ENCODE results near the gene NXPE3. TPM values are rescaled to one million over a fixed set of nuclear protein-coding genes. Genes with fewer than 3 reads are reported as not detected.
A peak's percentile ranks its signal among the peaks of the same experiment; 100 is the strongest.

The NXPE3 gene
- total RNA-seq, 6 experiments from 2014 or later: 37.7 to 44.3 (median 41.0) TPM

GRCh38 chr3:101850246-101851051 lies 71.4 kb downstream of the NXPE3 start:
- Mint-ChIP-seq H3K27ac (peak overlapping the region; percentile 98), H3K36me3 (ENCODE audit: low read depth) (peaks cover 55% of the 10 kb centered on the region)
- DNase-seq: no peak

GRCh38 chr3:101851072-101851770 lies 72.2 kb downstream of the NXPE3 start:
- H3K4me1 Mint-ChIP-seq (ENCODE audit: low read depth): peaks cover 72% of the 10 kb centered on the region
- DNase-seq: no peak
- no peak for TF ChIP-seq CTCF (IDR thresholded peaks at IDR 0.05)
- peak overlapping the region; percentile 99 for H3K4me3 Mint-ChIP-seq
- H3K9me3 Mint-ChIP-seq: peaks cover 17% of the 10 kb centered on the region
- H3K36me3 Mint-ChIP-seq (ENCODE audit: low read depth): peaks cover 61% of the 10 kb centered on the region
- H3K27ac Mint-ChIP-seq: peak overlapping the region; percentile 98
- H3K27me3 Mint-ChIP-seq (ENCODE audit: insufficient read depth): peaks cover 41% of the 10 kb centered on the region

More at GRCh38 chr3:101850246-101851051, 71.4 kb downstream of the NXPE3 start:
- peaks cover 65% of the 10 kb centered on the region for H3K4me1 Mint-ChIP-seq (ENCODE audit: low read depth)
- H3K27me3 Mint-ChIP-seq (ENCODE audit: insufficient read depth): peaks cover 35% of the 10 kb centered on the region
- H3K9me3 Mint-ChIP-seq: peaks cover 17% of the 10 kb centered on the region
- H3K4me3 Mint-ChIP-seq: peak overlapping the region; percentile 99
- no peak for TF ChIP-seq CTCF (IDR thresholded peaks at IDR 0.05)

GRCh38 chr3:101851850-101852714 lies 73.1 kb downstream of the NXPE3 start:
- Mint-ChIP-seq H3K4me3 (peak overlapping the region; percentile 99), H3K4me1 (ENCODE audit: low read depth) (peaks cover 76% of the 10 kb centered on the region), H3K36me3 (ENCODE audit: low read depth) (peaks cover 70% of the 10 kb centered on the region), H3K27me3 (ENCODE audit: insufficient read depth) (peaks cover 48% of the 10 kb centered on the region), H3K9me3 (peaks cover 18% of the 10 kb centered on the region), H3K27ac (peak overlapping the region; percentile 98)
- TF ChIP-seq CTCF (IDR thresholded peaks at IDR 0.05): no peak
- no peak for DNase-seq

- no peak for DNase-seq
- no peak for TF ChIP-seq CTCF (IDR thresholded peaks at IDR 0.05)
- Mint-ChIP-seq H3K27ac (peak overlapping the region; percentile 98), H3K4me1 (ENCODE audit: low read depth) (peaks cover 76% of the 10 kb centered on the region), H3K4me3 (peak overlapping the region; percentile 99), H3K27me3 (ENCODE audit: insufficient read depth) (peaks cover 56% of the 10 kb centered on the region), H3K9me3 (peaks cover 24% of the 10 kb centered on the region), H3K36me3 (ENCODE audit: low read depth) (peaks cover 81% of the 10 kb centered on the region)
Measured at GRCh38 chr3:101852983-101853840, 74.2 kb downstream of the NXPE3 start.

Data from HFFc6 (cell line).